ENCODE data around the gene IRF3. TPM values are rescaled to one million over a fixed set of nuclear protein-coding genes. Genes with fewer than 3 reads are reported as not detected.

Gene IRF3
- total and polyA plus RNA-seq, 10 of the 15 experiments (the other 5 are each of a cell fraction or from before 2014, with no cell fraction given) = 5.5 to 110 (median 63.4) TPM

DNA sequence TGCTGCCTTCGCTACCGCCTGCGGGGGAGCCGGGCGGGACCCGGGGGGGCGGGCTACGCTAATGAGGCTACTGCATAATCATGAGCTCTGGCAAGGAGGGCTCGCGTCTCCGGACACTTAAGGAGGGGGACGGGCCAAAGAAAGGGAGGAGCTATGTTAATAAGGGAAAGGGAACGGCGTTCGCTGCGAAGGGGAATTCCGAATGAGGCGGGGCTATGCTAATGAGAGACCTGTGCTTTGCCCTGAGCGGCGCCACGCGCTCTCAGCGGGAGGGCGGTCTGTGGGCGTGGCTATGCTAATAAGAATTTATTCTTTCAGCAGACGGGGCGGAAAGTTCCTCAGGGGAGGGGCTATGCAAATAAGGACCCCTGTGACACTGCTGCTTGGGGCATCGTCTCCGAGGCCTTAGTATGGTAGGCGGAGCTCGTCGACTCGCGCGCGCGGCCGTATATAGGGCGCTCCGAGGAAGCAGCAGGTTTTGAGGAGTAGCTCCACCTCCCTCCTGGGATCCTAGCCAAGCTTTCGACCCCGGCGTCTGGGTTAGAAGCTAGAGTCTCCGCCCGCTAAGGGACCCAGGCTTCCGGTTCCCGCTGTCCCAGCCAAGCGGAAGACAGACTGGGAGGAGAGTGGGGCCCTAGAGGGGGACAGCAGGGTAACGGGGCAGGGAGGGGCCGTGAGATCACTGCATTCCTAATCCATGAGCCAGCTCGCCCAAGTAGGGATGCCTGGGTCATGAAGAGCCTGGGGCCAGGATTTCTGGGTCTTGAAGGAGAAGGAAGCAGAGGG lies 25.4 kb downstream of the IRF3 start, which contains the start of gene RRAS (continued):
- TF ChIP-seq NFYB (IDR thresholded peaks at IDR 0.05; ENCODE audit: insufficient read depth, low read depth, low read length) (peak; percentile 60; the same call in 1 of the 2 replicates), ZBED1 (IDR thresholded peaks at IDR 0.05; ENCODE audit: borderline replicate concordance) (no peak), GATAD2B (conservative IDR thresholded peaks at IDR 0.05; ENCODE audit: low read depth) (peak; percentile 36; the same call in 1 of the 2 replicates), SP1 (IDR thresholded peaks at IDR 0.05; ENCODE audit: low read depth, low read length) (peak; percentile 63), NFIC (IDR thresholded peaks at IDR 0.05; ENCODE audit: low read depth, low read length) (no peak), POLR2A (IDR thresholded peaks at IDR 0.05; ENCODE audit: low read depth, low read length) (peak; percentile 94), NBN (IDR thresholded peaks at IDR 0.05) (peak; percentile 80), RUNX3 (IDR thresholded peaks at IDR 0.05; ENCODE audit: low read length) (0 out of 2 replicates have a peak, but pooled peaks have one; percentile 6), SMARCA5 (IDR thresholded peaks at IDR 0.05) (no peak), YBX1 (IDR thresholded peaks at IDR 0.05) (no peak)
- TF ChIP-seq, protein P1, sequence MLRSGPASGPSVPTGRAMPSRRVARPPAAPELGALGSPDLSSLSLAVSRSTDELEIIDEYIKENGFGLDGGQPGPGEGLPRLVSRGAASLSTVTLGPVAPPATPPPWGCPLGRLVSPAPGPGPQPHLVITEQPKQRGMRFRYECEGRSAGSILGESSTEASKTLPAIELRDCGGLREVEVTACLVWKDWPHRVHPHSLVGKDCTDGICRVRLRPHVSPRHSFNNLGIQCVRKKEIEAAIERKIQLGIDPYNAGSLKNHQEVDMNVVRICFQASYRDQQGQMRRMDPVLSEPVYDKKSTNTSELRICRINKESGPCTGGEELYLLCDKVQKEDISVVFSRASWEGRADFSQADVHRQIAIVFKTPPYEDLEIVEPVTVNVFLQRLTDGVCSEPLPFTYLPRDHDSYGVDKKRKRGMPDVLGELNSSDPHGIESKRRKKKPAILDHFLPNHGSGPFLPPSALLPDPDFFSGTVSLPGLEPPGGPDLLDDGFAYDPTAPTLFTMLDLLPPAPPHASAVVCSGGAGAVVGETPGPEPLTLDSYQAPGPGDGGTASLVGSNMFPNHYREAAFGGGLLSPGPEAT (IDR thresholded peaks at IDR 0.05; ENCODE audit: low read depth) = peak; percentile 83; the same call in 1 of the 2 replicates
- TF ChIP-seq, protein P2, sequence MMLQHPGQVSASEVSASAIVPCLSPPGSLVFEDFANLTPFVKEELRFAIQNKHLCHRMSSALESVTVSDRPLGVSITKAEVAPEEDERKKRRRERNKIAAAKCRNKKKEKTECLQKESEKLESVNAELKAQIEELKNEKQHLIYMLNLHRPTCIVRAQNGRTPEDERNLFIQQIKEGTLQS (IDR thresholded peaks at IDR 0.05; ENCODE audit: borderline replicate concordance, extremely low read depth, low read depth, low read length) = no peak
